HG02763 (cell line): Measurements from ENCODE around the gene DHRS12.
A peak's percentile ranks its signal among the peaks of the same experiment; 100 is the strongest.
"Not testable (repeated sequence)": the region's sequence is repeated elsewhere in the genome, so short reads cannot be mapped to it uniquely, and the experiment has no call there.

ENCODE experiments used
- ATAC-seq: cut with Tn5 transposase; IDR thresholded peaks from one replicate; pipeline ENCODE4 v1.9.1; 2021; ENCODE audit warnings: mild to moderate bottlenecking, moderate library complexity; ENCODE audit not compliant: unreplicated experiment

DHRS12 gene

DNA sequence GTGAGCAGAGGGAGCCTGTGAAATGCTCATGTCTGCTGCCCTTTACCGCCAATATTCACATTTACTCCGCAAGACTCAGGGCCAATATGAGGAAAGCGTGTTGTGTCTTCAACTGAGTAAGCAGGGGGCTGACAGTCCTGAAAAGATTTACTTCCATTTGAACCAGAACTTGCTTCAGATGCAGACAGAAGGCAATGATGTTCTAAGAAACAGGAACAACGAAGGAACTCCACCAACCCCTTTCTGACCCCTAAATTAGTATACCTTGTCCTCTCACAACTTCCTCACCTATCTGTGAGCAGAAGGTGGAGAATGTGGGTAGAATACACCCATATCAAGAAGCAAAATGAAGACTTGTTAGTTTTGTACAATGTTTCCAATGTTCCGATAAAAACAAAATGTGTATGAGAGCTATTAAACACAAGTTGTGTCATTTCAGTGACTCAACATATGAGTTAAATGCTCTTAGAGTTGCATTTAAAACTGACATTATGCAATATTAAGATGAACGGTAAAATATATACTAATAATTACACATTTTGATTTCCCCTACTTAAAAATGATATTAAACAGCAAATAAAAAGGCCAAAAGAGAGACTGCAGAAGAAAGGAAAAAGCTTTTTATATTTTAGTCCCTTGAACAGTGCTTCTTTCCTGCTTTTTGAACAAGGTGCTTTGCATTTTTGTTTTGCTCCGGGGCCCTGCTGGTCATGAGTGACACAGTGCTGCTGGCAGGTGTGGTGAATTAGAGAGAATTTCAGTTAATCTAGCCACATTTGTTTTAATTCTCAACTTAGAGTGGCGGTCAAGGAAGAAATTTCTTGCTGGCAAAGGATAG is 25.0 kb upstream of the DHRS12 start:
- no peak for ATAC-seq

DNA sequence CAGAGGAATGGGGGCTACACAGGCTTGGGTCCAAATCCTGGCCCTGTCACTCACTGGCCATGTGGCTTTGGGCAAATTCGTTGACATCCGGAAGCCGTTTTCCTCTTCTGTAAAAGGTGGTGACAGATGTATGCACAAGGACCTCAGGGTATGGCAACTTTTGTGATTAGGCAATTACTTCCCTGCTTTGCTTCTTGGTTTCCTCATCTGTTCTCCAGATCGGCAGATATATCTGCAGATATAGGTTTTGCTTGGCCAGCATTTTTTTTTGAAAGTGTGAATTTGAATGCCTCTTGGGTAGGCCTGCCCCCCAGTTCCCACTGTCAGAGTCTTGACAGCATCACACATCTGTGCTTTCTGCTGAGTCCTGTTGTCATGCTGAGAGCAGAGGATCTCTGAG is 23.3 kb upstream of the DHRS12 start:
- no peak for ATAC-seq

DNA sequence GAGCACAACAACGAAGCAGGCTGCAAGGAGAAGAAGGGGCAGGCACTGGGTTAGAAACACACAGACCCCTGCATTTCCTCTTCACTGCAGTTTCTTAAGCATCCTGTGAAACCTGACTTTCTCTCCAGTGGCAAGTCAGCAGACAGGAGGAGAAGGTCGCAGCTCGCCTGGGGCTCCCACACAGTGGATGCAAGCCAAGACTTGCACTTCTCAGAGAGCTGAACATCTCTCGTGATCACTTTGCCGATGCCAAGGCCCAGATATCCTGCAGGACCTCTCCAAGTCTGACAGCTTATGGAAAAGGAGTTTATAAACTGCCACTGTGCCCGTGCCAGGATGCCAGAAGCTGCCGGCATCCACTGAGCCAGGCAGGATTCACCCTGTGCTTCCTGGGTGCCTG is 22.6 kb upstream of the DHRS12 start:
- ATAC-seq: no peak

DNA sequence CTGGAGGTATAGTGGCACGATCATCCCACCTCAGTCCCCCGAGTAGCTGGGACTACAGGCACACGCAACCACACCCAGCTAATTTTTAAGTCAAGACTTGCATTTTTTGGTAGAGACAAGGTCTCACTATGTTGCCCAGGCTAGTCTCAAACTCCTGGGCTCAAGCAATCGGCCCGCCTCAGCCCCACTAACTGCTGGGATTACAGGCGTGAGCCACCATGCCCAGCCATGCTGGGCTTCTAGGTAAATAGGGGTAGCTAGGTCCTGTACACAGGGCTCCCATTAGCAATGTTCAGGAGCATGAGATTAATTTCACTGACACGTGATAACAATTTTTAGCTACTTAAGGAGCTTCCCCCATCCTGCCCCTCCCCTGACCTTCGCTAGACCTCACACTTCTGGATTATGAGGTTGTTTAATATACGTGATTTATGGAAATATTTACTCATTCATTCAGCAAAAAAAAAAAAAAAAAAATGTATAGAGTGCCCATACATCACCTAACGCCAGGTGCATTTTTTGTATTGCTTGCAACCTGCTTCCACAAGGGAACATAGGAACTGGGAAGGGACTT is 21.8 kb upstream of the DHRS12 start:
- no peak for ATAC-seq

DNA sequence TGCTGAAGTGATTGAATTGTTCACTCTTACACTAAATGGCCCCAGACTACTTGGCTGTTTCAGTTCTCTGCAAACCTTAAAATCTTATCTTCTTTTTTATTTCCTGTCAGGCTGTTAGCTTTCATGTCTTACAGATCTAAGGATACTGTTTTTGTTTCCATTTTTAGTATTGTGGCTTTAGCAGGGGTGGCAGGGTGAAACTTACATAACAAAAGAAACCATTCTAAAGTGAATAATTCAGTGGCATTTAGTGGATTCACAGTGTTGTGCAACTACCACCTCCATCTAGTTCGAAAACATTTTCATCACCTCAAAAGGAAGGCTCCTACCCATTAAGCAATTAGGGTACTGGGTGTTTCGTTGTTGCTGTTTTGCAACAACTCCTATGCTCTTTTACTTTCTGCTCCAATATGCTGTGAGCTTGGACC is 21.2 kb upstream of the DHRS12 start:
- ATAC-seq: no peak

DNA sequence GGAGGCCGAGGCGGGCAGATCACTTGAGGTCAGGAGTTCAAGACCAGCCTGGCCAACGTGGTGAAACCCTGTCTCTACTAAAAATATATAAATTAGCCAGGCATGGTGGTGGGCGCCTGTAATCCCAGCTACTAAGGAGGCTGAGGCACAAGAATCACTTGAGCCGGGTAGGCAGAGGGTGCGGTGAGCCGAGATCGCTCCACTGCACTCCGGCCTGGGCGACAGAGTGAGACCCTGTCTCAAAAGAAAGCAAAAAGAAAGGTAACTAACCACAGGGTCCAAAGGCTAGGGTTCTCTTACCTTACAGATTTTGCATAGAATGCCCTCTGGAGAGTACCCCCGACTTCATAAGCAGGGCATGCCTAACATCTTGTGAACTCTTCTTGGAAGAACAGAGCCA is 20.7 kb upstream of the DHRS12 start:
- not testable (repeated sequence) for ATAC-seq

DNA sequence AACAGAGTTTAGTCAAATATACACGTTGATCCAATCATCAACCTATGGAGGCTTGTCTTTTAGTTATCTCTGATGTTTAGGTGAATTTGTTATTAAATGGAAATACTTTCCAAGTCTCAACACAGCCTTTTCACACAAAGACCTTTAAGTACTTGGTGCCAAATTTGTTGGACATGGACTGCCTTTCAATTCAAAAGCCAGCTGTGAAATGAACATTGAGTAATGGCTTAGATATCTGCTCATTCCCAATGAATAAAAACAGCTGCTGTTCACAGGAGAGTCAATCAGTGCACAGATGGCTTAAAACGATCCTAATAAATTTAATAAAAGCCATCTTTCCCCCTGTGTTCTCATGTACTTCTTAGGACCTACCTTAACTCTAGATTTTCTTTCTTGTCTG is 19.9 kb upstream of the DHRS12 start:
- ATAC-seq: no peak

DNA sequence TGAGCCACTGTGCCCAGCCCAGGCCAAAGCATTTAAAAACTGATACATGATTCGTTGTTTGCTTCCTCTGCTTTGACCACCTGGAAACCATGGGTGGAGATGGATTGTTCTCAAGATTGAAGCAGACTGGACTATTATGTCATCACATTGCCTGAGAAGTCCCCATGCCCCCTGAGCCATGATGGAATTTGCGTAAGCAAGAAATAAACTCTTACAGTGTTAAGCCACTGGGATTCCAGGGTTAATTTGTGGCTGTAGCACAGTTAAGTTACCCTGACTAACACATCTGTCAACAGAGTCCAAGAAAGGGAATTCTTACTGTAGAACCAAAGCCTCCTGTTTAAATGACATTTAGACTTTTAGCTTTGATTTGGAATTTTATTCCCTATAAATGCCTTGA is 19.4 kb upstream of the DHRS12 start:
- no peak for ATAC-seq

DNA sequence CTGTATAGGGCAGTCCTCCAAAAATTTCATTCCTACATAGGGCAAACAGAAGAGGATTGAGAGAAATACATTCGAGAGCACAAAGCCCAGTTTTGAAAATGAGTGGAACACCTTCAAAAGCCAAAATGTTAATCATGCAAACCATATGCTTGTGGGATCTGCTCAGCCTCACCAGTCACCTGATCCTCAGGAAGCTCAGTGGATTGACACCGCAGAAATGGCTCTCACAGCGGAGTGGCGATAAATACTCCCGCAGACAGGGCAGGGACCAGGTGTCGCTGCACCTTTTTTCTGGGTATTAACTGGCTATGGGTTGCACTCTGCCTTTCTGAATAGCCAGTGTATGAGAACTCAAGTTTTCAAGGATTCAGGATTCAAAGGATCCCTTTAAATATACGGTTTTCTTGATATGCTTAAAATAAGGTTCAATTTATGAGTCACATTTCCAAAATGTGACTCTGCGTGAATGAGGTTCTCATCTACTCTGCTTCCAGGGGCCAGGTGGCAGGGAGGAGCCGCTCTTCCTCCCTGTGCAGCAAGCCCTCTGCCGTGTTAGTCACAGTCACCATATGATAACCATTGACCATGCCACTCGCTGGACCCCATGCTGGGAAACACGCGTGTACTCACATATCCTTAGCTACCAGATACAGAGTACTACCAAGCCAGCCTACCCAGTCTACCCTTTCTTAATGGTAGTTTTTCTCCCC is 18.3 kb upstream of the DHRS12 start:
- ATAC-seq: no peak

DNA sequence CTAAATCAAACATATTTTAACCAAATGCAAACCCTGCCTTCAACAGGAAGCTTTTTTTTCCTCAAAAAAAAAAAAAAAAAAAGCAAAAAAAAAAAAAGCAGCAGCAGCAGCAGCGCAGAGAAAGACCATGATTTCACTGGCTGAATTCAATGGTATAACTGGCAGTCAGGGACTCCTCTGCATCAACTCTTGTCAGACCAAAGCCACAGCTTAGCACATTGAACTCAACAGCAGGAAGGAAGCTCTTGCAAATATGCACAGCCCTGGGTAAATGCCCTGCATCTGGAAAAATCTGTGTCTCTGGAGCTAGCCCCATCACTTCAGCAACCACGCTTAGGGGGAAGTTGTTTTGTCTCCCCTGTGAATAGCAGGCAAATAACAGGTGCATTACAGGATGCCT is 17.6 kb upstream of the DHRS12 start:
- ATAC-seq: no peak

DNA sequence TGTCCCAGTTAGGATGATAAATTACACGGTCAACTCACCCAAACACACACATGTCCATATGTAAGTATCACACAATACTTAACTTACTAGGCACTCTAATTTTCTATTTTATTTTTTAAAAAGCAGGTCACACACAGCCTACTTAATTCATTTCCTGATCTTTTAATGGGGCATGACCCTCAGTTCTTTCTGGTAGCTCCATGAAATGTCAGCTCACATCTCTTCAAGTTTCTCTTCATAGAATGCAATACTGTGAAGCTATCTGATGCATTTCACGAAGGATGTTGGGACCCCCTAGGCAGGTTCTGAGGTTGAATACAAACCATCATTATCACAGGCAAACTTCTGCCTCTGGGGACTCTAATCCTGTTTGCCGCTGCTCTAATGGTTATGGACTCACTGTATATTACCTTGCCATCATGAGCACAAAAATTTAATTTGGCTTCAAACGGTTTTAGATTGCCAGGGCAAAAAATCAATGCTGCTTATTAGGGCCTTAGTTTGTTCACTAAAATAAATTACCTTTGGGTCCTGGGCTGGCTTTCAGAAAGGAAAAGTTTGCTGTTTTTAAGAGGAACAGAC is 16.1 kb upstream of the DHRS12 start:
- ATAC-seq: no peak

DNA sequence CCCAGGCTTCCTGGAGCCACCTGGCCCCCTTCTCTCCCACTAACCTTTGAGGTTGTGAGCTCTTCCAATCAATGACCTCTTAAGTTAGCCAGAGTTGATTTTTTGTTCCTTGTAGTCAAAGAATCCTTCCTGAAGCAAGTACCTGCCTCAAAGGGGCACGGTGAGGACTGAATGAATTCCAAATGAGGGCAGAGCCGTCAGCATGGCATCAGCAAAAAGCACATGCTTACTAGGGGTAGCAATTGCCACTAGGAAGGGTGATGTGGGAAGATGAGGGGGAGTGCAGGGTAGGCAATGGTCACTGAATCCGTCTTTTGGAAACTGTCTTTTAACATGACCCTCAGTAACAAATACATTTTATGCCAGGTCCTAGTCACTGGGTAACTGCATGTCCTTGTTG is 15.6 kb upstream of the DHRS12 start:
- ATAC-seq: no peak

DNA sequence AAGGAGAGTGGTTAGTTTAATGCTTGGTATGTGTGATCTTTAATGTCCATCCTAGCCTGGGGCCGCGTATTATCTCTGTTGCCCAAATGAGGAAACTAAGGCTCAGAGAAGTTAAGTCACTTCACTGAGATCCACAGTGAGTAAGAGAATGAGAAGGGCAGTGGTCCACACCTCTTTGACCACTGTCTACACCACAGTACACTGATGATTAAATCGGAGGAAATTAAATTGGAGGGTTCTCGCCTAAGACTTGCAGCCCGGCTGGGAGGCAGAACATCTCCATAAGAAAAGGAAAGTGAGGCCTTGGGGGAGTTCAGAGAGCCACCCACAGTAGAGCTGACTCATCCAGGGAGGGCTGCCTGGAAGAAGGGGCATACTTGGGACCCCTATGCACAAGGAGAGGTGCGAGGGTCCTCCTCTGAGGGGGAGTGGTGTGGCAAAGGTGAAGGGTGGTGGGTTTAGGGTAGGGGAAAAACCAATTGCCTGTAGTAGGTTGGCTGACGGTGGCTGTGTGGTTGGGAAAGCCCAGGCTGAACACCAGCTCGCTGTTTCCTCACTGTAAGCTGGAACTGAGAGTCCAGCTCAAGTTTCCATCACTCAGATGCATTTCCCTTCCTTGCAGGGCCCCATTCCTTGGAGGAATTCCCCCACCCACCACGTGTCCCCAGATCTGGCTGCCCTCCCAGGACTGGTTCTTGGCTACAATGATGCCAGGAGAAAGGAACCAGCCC is 15.0 kb upstream of the DHRS12 start:
- ATAC-seq: no peak

DNA sequence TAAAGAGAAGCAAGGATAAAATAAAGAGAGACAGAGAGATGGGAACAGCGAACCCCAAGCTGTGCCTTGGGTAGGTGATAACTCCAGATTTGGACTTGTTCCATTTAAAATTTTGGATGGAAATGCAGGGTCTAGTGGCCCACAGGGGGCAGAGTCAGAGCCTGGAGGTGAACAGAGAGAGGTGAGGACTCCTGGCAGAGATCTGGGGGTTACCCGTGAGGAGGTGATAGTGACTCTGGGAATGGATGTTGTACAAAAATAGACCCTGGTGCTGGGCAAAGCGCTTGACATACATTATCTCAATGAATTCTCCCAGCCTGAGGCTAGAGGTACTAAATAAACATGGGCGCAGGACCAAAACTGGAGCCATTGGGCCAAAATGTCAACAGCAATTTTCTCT is 14.3 kb upstream of the DHRS12 start:
- ATAC-seq: no peak

DNA sequence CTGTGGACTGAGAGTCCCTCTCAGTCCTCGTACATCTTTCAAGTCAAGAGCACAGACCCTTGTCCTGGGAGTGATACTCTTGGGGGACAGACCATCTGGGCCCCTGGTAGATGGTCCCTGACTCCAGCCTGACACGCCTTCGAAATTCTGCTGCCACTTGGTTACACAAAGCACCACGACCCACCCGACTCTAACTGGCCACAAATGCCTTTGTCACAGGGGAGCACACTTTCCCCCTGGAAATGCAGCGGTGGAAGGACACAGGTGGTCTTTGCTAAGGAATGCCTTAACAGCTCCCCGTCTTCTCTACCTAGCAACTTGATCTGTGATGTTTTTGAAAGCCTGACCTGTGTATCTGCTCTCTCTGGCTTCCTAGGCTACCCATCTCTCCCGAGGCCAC is 13.8 kb upstream of the DHRS12 start:
- no peak for ATAC-seq

DNA sequence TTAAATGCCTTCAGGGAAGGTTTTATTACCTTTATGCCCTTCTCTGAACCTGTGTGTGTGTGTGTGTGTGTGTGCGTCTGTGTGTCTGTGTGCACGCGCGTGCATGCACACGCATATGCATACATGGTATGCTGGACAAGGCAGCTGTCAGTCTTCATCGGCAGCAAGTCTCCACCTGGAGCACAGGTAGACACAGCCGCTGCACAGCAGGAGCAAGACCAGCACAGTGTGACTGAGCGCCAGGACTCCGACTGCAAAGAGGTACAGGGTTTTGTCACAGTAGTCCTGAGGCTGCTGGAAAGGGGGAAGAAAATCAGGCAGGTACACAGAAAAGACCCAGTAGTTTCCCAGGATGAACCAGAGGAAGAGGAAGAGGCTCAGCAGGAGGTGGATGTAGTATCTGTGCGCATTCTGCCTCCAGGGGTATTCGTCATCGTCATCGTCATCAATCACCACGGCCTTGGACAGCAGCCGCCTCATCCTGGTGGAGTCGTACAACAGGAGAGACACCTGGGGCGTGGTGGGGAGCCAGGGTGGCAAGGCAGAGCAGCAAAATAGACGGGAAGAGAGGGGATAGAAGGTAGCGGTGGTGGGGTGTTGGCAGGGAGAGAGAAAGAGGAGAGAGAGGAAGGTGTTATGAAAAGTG is 12.8 kb upstream of the DHRS12 start:
- no peak for ATAC-seq

DNA sequence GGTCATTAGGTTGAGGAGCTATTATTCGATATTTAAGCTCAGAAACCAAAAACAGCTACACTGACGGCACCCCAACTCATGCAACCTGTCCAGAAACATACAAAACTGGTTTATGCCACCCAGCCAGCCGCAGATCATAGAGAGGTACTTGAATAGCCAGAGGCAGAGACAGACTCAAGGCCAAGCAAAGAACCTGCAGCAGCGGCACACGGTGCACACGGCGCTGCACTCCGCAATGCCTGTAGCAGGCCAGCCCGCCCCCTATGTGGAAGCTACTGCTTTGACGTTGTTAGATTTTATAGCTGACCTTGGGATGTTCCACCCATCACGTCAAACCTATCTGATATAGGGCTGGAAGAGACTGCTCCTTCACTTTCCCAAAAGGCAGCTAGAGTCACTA is 11.9 kb upstream of the DHRS12 start:
- no peak for ATAC-seq

DNA sequence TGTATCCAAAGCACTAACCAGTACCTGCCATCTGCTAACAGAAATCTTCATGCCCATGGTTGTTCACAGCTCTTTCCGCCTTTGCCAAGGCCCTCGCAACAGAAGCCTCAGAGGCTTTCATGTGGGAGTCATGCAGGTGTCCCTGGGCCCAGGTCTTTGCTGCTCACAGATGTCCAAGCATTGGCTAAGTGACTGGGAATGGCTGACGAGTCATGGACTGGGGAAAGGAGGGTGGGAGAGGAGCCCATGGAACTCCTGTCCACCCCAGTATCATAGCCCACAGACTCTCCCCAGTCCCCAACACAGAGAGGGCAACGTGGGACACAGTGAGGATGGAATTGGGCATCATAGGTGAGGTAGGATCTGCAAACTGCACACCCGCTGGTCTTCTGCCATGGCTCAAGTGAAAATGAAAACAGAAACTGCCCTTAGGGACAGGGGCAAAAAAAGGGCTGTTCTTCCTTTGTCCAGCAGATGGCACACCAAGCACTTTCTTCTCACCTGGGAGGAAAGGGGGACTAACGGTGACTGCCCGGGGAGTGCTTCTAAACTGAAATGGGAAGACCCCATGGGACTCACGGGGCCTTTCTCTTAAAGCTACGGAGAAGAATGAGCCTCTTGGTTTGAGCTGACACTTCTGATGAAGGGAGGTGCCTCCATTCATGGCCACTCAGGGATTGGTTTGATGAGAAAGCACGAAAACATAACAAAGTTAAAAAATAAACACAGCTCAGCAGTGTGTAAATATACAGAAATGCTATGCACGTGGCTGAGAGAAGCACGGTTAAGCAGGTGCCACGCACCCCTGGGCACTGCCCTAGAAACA is 11.1 kb upstream of the DHRS12 start:
- ATAC-seq: peak; percentile 71

DNA sequence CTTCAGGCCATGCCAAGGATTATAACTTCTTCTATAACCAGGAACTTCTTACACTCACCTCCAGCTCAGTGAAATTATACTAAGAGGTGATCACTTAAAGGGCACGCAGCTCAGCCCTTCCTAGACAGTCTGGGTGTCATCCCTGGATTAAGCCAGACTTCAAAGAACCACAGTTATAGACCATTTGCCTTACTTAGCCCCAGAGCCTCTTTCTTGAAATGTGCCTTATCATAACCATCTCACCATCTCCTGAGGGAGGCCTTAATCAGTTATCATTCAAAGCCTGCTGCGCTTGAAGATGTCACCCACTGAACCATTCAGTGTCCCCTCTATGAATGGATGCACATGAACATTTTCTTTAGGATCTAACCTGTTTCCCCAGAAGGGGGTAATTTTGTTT is 10.1 kb upstream of the DHRS12 start:
- ATAC-seq: no peak
